HG03457 (cell line): ENCODE results near the gene USP26.
"Not testable (repeated sequence)": the region's sequence is repeated elsewhere in the genome, so short reads cannot be mapped to it uniquely, and the experiment has no call there.

ENCODE experiments used
- ATAC-seq: cut with Tn5 transposase; IDR thresholded peaks from one replicate; pipeline ENCODE4 v1.9.1; 2021; ENCODE audit warnings: moderate number of reproducible peaks; ENCODE audit not compliant: unreplicated experiment

The USP26 gene

DNA sequence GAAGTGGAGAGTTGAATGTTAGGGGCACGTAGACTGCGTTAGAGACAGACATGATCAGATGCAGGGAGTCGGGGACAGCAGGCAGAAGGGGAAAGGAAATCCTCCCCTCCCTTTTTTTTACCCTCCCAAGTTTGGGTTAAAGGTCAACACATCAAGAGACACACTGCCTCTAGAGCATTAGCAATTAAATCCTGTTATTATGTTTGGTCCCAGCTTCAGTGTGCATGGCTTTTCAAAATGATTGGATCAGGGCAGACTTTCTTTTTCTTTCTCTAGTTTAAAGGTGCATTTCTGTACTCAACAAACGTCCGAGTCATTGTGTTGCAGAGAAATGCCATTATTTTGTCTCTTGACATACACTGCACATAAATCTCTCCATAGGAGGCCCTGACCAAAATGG, 63.9 kb downstream of the USP26 start:
- ATAC-seq = no peak

DNA sequence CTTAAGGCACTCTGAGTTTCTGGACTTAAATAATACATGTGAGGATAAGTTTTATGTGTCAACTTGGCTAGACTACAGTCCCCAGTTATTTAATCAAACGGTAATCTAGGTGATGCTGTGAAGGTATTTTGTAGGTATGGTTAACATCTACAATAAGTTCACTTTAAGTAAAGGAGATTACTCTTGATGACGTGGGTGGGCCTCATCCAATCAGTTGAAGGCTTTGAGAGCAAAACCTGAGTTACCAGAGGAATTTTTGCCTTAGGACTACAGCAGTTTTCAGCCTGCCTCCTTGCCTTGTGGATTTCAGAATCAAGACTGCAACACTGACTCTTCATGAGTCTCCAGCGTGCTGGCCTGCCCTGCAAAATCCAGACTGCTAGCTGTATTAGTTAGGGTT, 78.7 kb downstream of the USP26 start:
- no peak for ATAC-seq

DNA sequence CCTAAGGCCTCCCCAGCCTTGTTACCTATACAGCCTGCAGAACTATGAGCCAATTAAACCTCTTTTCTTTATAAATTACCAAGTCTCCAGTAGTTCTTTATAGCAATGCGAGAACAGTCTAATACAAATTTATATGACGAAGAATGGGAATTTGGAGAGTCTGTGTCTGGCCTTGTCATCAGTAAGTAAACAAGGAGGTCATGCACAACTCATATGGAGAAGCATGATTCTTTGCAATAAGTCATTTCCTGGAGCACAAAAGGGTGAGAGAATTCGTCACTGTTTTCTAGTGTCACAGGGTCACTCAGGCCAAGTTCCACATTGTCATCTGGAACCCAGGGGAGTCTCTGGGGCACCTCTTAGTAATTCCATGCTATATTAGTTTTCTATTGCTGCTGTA, 89.5 kb downstream of the USP26 start:
- ATAC-seq = no peak

DNA sequence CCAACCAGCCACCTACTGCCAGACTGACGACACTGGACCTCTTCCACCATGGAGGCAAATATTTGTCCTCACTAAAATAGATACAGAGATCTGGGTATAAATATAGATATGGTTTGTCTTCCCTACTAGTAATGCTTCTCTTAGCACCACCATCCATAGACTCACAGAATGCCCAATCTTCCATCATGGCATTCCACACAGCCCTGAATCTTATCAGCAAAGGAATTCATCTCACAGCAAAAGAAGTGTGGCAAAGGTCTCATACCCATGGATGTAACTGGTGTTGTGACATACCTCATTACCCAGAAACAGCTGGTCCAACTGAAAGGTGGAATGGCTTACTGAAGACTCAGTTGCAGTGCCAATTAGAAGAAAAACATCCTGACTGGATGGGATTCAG, 91.3 kb downstream of the USP26 start:
- ATAC-seq = no peak

DNA sequence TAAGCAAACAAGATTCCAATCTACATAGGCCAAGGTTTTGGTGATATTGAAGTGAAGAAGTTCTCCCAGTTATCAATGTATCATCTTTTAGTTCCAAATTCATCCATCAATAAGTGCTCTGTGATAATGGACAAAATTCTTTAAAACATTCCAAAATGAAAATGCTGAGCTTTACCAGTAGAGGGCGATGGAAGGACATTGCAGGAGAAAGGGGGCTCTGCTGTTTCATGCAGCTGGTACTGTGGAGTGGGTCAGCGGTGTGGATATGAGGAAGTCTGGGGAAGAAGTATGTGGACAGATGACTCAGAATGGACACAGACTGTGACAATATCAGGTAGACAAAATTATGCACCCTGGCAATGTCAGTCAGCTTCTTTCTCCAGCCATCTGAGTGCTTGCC, 91.9 kb downstream of the USP26 start:
- no peak for ATAC-seq

DNA sequence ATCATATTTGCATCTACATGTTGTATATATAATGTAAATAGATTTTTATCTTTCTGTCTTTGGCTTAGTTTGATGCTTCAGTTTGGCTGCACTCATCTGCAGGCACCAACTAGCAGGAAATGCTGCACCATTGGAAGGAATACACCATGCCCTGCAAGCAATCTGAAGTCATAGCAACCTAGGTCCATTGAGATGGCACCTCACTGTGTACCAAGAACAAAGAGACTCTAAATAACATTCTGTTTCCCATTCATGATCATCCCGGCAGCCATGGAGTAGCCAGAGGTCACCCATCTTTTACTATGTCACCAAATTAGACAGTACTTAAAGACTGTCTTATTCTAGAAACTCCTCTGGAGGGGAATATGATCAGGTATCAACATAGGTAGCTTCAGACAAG, 97.7 kb downstream of the USP26 start:
- no peak for ATAC-seq

DNA sequence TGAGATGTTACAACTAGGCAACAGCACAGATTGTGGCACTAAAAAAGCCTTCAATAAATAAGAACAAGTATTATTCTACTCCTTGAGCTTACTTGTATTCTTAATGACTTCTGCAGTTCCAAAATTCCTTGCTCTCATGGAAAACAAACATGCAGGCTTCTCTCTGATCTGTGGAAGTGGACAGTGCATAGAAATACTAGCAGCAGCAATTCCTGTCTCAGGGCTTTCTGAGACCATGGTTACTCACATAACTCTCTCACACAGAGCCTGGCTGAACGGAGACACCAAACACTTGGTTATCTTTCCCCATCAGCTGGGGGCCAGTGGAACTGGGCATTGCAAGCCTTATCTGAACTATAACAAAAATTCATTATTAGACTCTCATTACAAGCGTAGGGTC, 106.1 kb downstream of the USP26 start:
- no peak for ATAC-seq

DNA sequence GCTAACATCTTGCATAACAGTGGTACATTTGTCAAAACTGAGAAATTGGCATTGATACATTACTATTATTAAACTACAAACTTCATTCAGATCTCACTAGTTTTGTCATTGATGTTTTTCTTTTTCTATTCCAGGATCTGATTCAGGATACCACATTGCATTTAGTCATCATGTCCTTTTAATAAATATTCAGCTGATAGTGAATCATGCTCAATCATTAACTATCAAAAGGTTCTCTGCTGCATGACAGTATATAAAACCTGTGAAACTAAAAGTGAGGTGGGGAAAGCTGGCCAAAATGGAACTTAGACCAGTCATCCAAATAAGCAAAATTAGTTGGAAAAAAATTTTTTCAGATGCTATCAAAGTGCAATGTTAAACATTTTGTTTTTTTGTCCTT, 110.4 kb downstream of the USP26 start:
- no peak for ATAC-seq

DNA sequence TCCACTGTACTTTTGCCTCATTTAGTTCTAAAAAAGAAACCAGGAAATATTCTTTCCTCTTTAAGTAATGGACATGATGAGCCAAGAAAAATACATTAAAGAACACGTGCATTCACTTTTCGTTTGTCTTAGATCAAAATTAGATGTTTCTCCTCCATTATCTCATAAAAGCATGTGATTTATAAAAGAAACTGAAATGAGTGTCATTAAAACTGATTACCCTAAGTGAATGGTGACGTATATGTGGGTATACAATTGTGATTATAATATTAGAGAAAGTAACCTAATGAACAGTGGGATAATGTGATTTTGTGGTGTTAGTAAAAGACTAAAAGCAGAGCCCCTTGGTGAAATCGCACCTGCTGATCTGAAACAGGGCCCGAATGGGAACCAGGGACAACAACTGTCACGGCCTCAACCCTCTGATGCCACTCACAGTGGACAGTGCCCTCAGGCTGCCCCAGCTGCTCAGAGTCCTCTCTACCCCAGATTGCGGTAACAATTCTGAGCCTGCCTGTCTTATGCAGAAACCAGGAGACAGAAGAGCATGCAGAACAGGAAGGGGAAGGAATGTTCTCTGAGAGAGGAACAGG, 112.8 kb downstream of the USP26 start:
- ATAC-seq = no peak

DNA sequence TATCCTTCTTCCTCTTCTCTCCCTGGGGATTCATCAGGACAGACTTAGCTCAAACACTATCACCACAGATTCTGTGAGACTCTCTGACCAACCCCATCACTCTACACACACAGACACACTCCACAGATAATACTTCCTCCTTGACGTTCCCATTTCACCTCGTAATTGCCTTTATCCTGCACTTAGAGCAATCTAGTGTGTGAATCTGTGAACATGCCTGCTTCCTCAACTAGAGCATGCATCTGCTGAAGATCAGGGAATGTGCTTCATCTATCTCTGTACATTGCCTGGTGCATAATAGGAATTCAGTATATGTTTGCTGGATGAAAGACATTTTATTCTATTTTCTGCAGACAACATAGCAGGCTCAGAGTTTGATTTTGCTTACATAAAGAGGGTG, 113.4 kb downstream of the USP26 start:
- no peak for ATAC-seq

DNA sequence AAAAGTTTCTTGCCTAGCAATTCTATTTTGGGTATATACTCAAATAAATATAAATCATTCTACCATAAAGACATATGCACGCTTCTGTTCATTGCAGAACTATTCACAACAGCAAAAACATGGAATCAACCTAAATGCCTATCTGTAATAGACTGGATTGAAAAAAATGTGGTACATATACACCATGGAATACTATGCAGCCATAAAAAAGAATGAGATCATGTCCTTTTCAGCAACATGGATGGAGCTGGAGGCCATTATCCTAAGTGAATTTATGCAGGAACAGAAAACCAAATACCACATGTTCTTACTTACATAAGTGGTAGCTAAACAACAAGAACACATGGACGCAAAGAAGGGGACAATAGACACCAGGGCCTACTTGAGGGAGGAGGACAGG, 116.9 kb downstream of the USP26 start:
- not testable (repeated sequence) for ATAC-seq
